Measurements from ENCODE around the gene STOX2.

Gene STOX2

GRCh38 chr4:183909187-183909586 lies 4.1 kb downstream of the STOX2 start:
- no peak overlapping the region for H3K27ac ChIP-seq
- TF ChIP-seq ZFX (IDR thresholded peaks at IDR 0.05), result no peak
- TF ChIP-seq, protein P1, sequence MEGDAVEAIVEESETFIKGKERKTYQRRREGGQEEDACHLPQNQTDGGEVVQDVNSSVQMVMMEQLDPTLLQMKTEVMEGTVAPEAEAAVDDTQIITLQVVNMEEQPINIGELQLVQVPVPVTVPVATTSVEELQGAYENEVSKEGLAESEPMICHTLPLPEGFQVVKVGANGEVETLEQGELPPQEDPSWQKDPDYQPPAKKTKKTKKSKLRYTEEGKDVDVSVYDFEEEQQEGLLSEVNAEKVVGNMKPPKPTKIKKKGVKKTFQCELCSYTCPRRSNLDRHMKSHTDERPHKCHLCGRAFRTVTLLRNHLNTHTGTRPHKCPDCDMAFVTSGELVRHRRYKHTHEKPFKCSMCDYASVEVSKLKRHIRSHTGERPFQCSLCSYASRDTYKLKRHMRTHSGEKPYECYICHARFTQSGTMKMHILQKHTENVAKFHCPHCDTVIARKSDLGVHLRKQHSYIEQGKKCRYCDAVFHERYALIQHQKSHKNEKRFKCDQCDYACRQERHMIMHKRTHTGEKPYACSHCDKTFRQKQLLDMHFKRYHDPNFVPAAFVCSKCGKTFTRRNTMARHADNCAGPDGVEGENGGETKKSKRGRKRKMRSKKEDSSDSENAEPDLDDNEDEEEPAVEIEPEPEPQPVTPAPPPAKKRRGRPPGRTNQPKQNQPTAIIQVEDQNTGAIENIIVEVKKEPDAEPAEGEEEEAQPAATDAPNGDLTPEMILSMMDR (conservative IDR thresholded peaks at IDR 0.05), result no peak

GRCh38 chr4:183909801-183910200 lies 4.7 kb downstream of the STOX2 start:
- no peak overlapping the region for H3K27ac ChIP-seq
- TF ChIP-seq, protein P1 (conservative IDR thresholded peaks at IDR 0.05), result no peak
- TF ChIP-seq ZFX (IDR thresholded peaks at IDR 0.05), result no peak

DNA sequence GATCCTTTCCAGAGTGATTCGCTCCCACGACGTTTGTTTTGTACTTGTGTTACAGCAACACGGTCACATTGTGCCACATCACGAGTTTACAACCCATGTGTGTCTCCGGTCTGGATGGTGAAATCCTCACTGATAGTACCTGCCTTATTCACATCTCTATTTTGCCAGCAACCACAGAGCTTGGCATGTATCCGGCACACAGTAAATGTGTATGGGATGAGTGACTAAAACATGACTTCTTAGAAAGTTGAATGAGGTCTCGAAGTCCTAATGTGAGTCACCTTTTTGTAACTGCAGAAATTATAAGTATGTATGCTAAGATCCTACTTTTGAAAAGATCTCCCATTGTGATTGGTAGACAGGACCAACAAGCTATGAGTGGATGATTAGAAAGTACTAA lies 7.5 kb downstream of the STOX2 start:
- TF ChIP-seq ZFX (IDR thresholded peaks at IDR 0.05), result no peak
- TF ChIP-seq, protein P1 (conservative IDR thresholded peaks at IDR 0.05), result no peak
- H3K27ac ChIP-seq, result no peak overlapping the region

DNA sequence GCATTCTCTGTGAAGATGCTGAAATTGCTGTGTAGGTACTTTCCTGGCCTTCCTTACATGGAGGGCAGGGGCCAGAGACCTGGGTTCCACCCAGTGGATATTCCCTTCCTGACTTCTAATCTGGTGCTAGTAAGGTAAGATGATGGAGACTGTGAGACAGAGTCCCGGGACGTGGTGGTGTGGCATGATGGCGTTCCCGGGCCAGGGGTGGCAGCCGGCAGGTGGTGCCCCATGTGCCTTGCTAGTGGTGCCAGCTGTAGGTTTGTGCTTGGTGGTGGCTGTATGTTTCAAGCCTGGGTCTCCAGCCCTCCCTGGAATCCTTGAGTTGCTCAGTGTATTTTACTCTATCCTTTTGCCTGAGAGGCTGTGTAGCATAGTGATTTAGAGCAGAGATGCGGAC lies 10.9 kb downstream of the STOX2 start:
- TF ChIP-seq, protein P1 (conservative IDR thresholded peaks at IDR 0.05), result no peak
- TF ChIP-seq ZFX (IDR thresholded peaks at IDR 0.05), result no peak
- H3K27ac ChIP-seq, result no peak overlapping the region

- no peak overlapping the region for H3K27ac ChIP-seq
- no peak for TF ChIP-seq ZFX (IDR thresholded peaks at IDR 0.05)
Measured at GRCh38 chr4:183918696-183919095, 13.6 kb downstream of the STOX2 start.

- H3K27ac ChIP-seq, result no peak overlapping the region
- TF ChIP-seq, protein P1 (conservative IDR thresholded peaks at IDR 0.05), result no peak
- TF ChIP-seq ZFX (IDR thresholded peaks at IDR 0.05), result no peak
Measured at GRCh38 chr4:183919141-183919540, 14.0 kb downstream of the STOX2 start.

DNA sequence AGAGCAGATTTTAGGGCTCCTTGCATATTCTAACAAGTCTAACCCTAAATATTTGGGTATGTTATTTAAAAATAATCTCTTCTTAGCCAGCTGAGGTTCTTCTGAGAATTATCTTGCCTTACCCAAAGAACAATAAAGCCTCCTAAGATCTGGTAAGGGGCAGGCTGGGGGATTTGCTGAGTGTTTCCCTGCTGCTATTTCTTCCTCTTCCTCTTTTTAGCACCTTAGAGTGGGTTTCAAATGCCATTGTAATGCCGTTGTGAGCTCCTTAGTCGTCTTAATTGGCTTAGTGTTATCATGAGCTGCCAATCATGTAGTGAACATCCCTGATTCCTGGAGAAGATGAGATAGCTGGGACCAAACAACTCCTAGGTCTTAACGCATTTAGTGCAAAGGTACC lies 15.4 kb downstream of the STOX2 start:
- no peak overlapping the region for H3K27ac ChIP-seq
- no peak for TF ChIP-seq ZFX (IDR thresholded peaks at IDR 0.05)
- TF ChIP-seq, protein P1 (conservative IDR thresholded peaks at IDR 0.05), result no peak

DNA sequence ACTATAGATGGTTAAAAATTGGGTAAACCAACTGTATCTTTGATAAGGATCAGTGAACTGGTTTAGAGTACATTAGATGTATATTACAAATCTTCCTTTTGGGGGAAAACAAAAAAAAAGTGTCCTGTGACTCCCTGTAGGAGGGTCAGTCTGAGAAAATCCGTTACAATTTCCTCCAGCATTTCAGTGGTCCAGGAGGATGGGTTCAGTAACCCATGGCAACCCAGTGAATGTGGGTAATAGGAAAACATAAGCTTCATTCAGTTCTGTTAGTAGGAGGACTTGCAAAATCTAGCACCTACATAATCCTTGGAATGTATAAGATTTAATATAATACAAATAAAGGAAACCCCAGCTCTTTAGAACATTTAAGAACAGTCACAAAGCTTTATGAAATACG lies 16.2 kb downstream of the STOX2 start:
- no peak overlapping the region for H3K27ac ChIP-seq
- no peak for TF ChIP-seq ZFX (IDR thresholded peaks at IDR 0.05)
- TF ChIP-seq, protein P1 (conservative IDR thresholded peaks at IDR 0.05), result no peak

Data from C4-2B (cell line).